Activated T-cell treated with anti-CD3 and anti-CD28 coated beads, Interleukin-2, amount 50 U/mL, for 1 hour (primary cell): ENCODE data around the gene MX2.
"Not testable (repeated sequence)": the region's sequence is repeated elsewhere in the genome, so short reads cannot be mapped to it uniquely, and the experiment has no call there.

Experiments used
- DNase-seq: peaks from one replicate; pipeline ENCODE4 v3.0.0-alpha.2; 2020

Gene MX2

DNA sequence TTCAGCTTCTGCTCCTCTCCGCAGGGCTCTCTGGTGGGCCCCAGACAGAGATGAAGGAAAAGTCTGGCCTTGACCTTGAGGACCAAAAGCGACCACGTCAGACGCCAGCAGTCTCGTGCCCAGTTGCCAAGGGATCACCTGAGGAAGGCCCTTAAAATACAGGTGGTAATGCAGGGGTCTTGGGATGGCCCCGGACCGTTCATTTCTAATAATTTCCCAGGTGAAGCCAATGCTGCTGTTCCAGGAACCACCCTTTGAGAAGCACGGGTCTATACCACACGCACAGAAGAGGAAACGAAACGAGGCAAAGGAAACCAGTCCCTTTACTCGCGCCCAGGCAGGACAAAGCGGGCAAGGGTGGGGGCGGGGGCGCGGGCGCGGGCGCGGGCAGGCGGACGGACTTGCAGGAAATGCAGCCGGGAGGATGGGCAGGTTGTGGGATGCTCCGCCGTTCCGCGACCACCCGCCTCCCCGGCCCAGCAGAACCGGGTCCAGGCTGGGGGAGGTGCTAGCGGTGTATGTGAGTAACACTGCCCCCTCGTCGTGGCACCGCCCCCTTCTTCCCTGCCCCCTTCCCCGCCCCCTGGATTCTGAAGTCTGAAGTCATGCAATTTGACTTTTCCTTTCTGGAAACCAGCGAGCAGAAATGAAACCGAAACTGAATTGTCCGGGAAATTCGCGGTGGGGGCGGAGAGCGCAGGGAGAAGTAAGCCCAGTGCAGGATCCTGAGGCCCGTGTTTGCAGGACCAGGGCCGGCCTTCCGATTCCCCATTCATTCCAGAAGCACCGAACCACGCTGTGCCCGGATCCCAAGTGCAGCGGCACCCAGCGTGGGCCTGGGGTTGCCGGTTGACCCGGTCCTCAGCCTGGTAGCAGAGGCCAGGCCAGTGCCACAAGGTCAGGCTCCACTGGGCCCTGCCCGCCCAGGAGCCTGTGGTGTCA, 58.4 kb downstream of the MX2 start:
- DNase-seq, result peak; percentile 64

DNA sequence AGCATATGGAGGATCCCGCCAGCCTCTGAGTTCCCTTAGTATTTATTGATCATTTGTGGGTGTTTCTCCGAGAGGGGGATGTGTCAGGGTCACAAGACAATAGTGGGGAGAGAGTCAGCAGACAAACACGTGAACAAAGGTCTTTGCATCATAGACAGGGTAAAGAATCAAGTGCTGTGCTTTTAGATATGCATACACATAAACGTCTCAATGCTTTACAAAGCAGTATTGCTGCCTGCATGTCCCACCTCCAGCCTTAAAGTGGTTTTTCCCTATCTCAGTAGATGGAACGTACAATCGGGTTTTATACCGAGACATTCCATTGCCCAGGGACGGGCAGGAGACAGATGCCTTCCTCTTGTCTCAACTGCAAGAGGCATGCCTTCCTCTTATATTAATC, 59.2 kb downstream of the MX2 start:
- not testable (repeated sequence) for DNase-seq

DNA sequence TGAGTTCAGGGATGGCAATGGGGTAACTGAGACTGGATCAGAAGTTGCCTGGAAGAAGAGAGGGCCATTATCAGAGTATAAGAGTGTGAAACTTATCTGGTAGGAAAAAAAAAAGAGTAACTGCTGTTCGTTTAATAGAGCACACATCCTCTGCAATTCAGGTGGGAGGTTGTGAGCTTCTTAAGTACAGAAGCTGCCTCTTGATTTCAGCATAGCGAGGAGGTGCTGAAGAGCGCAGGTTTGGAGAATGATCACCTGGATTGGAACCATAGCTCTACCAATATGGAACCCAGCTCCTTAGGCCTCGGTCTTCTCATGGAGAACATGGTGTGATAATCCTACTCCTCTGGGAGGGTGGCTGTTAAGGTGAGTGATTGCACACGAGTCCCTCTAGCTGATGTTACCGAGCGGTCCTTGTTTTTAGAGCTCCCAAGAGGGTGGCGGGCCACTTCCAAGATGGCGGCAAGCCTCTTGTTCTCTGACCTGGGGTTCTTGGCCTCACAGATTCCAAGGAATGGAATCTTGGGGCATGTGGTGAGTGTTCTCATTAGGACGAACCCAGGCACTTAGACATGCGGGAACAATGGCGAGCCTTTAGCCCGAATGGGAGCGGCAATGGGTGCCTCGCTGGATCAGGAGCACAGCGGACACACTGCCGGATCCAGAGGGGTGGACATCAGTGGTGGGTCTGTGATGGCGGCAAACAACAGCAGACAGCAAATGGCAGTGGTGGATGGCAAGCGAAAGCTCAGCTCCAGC, 60.9 kb downstream of the MX2 start:
- no peak for DNase-seq

DNA sequence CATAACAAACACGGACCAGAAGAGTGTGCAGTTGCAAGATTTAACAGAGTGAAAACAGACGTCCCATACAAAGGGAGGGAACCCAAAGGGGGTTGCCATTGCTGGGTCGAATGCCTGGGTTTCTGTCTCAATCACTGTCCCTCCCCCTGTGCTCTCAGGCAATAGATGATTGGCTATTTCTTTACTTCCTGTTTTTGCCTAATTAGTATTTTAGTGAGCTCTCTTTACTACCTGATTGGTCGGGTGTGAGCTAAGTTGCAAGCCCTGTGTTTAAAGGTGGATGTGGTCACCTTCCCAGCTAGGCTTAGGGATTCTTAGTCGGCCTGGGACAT, 61.4 kb downstream of the MX2 start:
- DNase-seq, result not testable (repeated sequence)

DNA sequence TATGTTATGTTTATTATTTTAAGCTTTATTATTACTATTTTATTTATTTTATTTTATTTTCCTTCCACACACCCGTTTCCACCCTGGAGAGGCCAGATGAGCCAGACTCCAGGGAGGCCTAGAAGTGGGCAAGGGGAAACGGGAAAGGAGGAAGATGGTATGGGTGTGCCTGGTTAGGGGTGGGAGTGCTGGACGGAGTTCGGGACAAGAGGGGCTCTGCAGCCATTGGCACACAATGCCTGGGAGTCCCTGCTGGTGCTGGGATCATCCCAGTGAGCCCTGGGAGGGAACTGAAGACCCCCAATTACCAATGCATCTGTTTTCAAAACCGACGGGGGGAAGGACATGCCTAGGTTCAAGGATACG, 63.7 kb downstream of the MX2 start:
- DNase-seq, result no peak

DNA sequence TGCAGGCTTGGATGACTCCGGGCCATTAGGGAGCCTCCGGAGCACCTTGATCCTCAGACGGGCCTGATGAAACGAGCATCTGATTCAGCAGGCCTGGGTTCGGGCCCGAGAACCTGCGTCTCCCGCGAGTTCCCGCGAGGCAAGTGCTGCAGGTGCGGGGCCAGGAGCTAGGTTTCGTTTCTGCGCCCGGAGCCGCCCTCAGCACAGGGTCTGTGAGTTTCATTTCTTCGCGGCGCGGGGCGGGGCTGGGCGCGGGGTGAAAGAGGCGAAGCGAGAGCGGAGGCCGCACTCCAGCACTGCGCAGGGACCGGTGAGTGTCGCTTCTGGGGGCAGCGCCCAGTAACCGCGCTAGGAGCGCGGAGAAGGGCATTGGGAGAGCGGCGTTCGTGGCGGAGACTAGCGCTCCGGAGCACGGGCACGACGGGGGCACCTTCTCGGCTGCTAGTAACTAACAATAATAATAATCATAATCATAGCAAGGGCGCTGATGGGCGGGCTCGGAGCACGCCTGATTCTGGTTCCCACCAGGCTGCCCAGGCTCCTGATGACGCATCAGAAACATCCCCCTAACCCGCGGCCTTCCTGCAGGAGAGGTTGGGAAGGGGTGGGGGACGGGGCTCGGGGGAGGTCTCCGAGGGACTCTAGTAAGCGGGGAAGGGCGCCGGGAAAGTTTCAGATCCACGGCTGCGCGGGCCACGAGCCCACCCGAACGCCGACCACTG, 64.3 kb downstream of the MX2 start, which contains the start of gene MX1:
Gene MX1, plus strand, starts transcription at position 286 of the 722 bp plus-strand sequence. CDS start 5,832 bp downstream, outside the sequence.
- peak; percentile 86 for DNase-seq

DNA sequence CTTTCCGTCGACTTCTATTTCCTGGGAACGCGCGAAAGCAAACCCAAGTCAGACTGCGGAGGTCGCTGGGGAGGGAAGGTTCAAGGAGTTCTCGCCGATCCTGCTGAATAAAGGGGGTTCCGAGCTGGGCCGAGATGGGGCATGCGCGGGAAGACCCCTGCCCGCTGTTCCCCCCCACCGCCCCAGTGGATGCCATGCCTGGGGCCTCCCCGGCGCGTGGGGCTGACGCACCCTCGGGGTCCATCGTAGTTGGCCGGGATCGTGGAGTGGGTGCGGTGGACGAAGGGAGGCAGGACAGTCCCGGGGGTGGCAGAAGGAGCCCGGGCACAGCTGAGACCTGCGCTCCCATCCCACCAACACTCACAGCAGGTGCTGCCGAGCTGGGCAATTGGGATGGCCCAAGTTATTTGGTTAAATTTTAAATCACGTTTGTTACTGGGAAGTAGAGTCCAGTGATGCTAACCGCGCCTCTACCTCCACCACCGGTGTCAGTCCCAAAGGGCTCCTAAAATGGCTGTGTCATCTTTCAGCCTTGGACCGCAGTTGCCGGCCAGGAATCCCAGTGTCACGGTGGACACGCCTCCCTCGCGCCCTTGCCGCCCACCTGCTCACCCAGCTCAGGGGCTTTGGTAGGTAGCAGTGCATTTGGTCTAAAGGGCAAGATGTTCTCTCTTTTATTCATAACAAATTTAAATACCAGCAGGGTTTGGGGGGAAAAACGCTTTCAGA, 65.0 kb downstream of the MX2 start:
- peak; percentile 28 for DNase-seq

DNA sequence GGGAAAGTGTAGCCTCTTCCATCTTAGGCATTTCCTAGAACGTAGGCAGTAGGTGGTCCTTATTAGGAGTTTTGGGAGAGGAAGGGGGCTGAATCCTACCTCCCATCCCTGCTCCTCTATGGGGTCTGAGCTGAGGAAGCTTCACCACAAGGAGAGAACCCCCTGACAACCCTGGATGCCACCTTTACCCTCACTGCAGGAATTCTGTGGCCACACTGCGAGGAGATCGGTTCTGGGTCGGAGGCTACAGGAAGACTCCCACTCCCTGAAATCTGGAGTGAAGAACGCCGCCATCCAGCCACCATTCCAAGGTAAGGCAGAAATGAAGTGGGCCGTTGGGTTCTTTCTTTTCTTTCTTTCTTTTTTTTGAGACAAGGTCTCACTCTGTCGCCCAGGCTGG, 65.7 kb downstream of the MX2 start:
- DNase-seq, result no peak

DNA sequence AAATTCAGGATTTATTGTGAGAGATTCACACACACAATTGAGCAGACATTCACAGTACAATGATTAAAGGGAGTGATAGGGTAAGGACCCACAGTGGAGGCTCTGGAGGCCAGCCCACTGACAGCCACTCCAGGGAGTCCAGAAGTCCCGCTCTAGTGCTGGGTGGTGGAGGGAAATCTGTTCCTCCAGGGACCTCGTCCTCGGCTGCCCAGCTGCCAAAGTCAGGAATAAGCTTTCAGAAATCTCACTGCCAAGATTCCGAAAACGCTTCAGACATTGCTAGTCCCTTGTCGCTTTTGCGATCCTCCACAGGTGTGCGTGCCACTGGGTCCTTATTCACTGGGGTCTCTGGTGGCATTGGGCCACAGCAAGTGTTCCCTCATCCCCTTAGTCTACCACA, 66.5 kb downstream of the MX2 start:
- no peak for DNase-seq

DNA sequence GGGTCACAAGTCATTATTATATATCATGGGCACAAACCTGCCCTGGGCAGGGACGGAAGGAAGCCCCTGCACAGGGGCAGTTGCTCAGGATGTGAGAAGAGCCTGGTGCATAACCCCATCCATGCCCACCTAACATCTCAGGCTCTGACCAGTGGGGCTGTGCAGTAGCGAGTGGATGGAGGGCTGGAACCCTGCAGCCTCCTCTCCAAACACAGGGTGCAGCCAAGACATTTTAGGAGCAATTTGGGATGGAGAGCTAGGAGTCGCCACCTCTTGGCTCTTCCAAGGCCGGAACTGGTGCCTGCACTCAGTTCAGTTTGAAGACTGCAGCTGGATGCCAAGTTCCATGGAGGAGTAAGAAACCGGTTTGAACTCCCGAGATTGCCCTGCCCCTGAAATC, 67.0 kb downstream of the MX2 start:
- no peak for DNase-seq

DNA sequence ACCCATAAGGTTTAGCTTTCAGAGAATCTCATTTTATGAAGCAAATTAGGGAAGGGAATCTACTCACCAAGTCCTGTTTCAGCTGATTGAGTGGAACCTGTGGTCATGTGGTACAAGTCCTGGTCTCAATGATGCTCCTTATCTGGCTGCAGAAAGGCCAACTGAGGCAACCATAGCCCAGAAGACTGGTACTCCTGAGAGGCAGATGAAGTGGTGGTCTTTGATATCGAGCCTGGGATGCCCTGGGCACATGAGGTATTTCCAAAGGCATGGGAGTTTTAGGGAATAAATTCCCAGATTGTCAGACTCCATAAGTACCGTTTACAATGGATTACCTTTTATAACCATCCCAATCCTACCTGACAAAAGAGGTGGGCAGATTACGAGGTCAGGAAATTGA, 67.5 kb downstream of the MX2 start:
- DNase-seq, result no peak

DNA sequence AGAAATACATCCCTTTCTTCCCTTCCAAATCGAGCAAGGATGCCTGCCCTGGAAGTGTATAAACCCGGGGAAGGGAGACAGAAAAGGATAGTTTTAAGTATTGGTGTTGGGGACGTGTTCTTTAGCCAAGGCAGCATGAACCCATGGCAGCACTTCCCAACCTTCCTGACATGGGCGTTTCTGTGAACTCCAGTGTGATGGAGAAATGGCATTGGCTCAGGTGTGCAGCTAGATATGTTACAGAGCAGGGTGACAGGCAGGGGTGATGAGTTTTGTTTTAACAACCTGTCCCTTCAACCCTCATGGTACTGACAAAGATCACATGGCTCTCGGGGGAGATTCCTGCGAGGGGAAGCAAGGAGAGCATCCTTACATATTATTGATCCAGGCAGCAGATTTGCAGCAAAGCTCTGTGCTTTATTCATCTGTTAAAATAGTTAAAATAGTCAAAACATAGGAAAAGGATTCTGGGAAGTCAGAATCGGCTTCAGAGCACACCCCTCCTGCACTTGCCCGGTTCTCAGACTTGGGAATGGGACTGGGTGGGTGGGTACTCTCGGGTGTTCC, 68.2 kb downstream of the MX2 start:
- no peak for DNase-seq

DNA sequence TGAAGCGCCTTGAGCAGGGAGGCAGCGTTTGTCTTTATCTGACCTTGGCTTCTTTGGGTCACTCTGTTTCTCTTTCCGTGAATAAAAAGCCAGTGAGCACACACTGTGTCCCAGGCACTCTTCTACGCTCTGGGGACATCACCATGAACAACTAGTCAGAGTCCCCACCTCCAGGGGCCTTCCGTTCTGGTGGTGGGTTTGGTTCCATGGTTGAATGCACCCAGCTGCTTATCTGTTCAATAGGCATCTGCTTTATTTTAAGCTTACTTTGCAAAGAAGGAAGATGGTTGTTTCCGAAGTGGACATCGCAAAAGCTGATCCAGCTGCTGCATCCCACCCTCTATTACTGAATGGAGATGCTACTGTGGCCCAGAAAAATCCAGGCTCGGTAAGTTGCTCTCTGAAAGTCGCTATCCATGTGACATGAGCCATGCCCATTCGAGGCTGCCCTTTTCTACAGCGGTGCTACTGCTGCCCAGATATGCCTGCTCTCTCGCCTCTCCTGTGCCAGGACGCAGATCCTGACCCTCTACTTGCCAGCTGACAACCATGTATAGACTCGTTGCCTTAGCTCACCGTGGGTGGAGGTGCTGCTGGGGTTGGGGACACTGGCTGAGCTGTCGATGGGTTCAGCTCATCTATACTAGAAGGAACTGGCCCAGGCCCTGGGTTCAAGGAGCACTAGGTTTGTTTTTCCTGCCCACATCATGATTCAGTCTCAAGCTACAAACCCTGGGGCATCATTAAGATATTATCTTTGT, 70.1 kb downstream of the MX2 start:
- DNase-seq, result no peak

DNA sequence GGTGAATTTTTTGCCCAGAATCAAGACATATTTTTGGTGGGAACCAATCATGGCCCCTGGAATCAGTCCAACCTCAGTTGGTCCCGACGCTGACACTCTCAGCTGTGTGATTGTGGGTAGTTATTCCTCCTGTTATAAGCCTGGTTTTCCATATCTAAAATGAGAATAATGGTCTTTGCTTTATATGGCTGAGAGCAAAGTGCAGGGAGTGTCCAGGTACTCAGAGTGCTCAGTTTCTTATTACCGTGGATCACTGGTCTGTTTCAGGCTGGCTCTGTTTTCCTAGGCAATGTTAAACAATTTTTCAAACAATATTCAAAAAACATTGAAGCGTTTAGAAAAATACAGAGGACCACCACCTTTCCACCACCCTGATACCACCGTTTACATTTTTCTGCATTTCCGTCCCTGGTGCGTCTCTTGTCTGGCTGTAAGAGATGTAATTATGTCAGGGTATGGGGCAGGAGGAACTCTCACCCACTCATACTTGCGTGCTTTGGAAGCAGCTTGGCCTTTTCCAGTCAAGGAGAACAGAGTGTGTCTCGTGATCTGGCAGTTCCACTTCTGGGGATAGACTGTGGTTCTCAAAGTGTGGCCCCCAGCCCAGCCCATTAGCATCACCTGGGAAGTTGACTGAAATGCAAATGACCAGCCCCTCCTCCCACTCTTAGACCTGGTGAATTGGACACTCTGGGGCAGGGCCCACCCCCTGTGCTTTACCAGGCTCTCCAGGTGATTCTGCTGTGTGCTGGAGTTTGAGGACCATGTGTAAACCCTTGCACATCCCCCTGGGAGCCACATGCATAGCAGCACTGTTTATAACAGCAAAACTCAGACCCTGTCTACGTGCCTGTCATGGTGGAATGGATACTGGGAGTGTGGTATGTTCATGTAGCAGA, 71.0 kb downstream of the MX2 start:
- DNase-seq, result no peak

DNA sequence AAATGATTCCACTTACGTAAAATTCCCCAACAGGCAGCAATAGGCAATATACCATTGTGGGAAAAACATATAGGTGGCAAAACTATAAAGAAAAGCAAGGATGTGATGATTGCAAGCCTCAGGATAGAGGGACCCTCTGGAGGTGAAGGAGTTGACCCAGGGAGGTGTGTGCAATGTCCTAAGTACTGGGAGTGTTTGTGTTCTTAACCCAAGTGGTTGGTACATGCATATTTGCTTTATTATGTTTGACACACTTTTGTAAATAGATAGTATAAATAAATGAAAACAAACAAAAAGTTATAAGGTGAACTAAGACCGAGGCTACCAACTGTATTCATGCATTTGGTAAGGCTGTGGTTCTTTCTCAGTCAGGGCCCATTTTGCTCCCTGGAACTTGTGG, 71.7 kb downstream of the MX2 start:
- DNase-seq, result no peak

DNA sequence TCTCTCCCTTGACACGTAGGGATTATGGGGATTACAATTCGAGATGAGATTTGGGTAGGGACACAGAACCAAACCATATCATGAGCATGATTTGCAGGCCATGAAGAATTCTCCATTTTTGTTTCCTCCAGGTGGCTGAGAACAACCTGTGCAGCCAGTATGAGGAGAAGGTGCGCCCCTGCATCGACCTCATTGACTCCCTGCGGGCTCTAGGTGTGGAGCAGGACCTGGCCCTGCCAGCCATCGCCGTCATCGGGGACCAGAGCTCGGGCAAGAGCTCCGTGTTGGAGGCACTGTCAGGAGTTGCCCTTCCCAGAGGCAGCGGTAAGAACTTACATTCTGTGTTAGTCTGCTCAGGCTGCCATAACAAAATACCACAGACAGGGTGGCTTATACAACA, 73.9 kb downstream of the MX2 start:
- no peak for DNase-seq

DNA sequence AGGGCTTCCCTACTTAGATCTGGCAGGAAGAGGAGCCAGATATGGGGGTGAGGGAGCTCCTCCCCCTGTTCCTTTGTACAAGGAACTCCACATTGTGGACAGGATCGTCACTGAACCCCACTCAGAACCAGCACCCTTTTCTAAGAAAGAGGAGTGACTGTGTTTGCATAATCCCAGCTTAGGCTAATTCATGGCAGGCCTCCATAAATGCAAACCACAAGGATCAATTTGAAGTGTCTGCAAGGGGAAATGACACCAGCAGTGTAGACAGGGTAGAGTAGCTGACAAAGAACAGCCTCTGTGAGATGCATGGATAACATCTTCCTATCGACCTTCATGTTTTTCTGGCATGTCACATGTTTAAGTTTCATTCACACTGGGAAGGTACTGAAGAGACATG, 75.9 kb downstream of the MX2 start:
- DNase-seq, result no peak

DNA sequence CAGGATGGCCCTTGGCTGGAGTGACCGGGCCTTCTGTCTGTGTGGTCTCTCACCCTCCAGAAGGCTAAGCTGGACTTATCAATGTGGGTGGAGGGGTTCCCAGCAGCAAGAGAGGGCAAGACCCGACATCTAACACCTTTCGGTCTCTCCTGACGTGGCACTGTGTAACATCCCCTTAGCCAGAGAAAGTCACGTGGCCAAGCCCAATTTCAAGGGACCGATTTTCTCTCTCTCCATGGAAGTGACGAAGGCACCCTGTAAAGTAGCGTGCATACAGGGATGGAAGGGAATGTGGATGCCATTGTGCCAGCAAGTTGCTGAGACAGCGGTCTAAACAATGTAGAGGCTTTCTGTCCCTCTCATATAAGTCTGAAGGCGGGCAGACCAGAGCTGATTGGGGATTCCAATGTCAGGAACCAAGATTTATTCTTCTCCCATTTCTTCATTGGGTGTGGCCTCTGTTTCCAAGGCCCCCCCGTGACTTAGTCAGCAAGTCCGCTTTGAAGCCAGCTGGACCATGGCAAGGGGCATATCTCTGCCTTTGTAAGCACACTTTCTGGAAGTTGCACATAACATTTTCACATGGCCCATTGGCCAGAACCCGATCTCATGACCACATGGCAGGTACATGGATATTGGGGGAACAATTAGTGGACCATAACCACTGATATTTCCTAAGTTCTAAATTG, 76.7 kb downstream of the MX2 start:
- no peak for DNase-seq

DNA sequence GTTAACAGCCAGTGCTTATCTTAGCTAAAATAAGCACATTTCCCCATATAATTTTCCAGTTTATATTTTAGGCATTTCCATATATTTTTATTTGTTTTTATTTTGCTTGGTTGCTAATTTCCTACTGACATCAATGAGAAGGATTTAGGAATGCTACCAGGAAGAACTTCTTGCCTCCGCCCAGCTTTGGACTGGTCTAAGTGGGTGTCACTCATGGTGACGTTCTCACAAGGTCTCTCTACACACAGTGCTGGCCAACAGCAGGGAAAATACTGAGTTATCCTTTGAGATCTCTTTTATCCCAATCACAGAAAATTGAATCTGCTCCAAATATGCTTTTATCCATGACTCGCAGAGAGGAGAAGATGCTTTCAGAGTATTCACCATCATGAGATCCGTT, 77.4 kb downstream of the MX2 start:
- DNase-seq, result no peak

DNA sequence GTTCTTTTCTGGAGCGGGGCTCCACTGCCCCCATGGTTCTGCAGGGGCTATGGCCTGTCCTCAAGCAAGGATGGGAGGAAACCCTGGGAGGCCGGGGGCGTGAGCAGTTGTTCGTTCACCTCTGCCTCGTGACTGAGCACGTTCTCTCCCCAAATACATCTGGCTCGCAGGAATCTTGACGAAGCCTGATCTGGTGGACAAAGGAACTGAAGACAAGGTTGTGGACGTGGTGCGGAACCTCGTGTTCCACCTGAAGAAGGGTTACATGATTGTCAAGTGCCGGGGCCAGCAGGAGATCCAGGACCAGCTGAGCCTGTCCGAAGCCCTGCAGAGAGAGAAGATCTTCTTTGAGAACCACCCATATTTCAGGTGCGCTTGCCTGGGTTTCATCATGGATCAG, 79.7 kb downstream of the MX2 start:
- DNase-seq, result no peak
